H9 (cell line): ENCODE results near the gene TSPYL1. TPM values are rescaled to one million over a fixed set of nuclear protein-coding genes. Genes with fewer than 3 reads are reported as not detected.

Experiments
- DNase-seq: peaks from one replicate; pipeline ENCODE4 v3.0.0-alpha.2; 2017
- H2AFZ ChIP-seq: one replicate; pipeline ENCODE4 v1.6.1; 2013; ENCODE audit warnings: mild to moderate bottlenecking, low read length, control low read depth, moderate library complexity
- H2AK5ac ChIP-seq: 2 replicates; pipeline ENCODE4 v1.6.1; 2013; ENCODE audit warnings: low read length, control low read depth, mixed read lengths; ENCODE audit not compliant: insufficient read length
- H2BK120ac ChIP-seq: one replicate; pipeline ENCODE4 v1.6.1; 2013; ENCODE audit warnings: low read depth, mild to moderate bottlenecking, low read length, control low read depth, inconsistent platforms; ENCODE audit not compliant: poor library complexity, severe bottlenecking
- H2BK12ac ChIP-seq: 2 replicates; pipeline ENCODE4 v1.6.1; 2013; ENCODE audit warnings: low read length, control low read depth, mixed read lengths, low read depth; ENCODE audit not compliant: insufficient read length
- H2BK15ac ChIP-seq: 2 replicates; pipeline ENCODE4 v1.6.1; 2013; ENCODE audit warnings: low read depth, low read length, control low read depth
- H2BK20ac ChIP-seq: one replicate; pipeline ENCODE4 v1.6.1; 2013; ENCODE audit warnings: low read depth, mild to moderate bottlenecking, low read length, control low read depth, inconsistent platforms; ENCODE audit not compliant: poor library complexity, severe bottlenecking
- H2BK5ac ChIP-seq: 2 replicates; pipeline ENCODE4 v1.6.1; 2013; ENCODE audit warnings: low read length, control low read depth, mixed read lengths; ENCODE audit not compliant: insufficient read length
- H3K14ac ChIP-seq: 2 replicates; pipeline ENCODE4 v1.6.1; 2013; ENCODE audit warnings: low read length, control low read depth; ENCODE audit not compliant: insufficient read depth
- H3K18ac ChIP-seq: 2 replicates; pipeline ENCODE4 v1.6.1; 2013; ENCODE audit warnings: low read depth, mild to moderate bottlenecking, mixed read lengths, low read length, control low read depth; ENCODE audit not compliant: insufficient read length
- H3K23ac ChIP-seq: 2 replicates; pipeline ENCODE4 v1.6.1; 2013; ENCODE audit warnings: low read length, control low read depth, mixed read lengths, low read depth; ENCODE audit not compliant: insufficient read length
- H3K23me2 ChIP-seq: 2 replicates; pipeline ENCODE4 v1.6.1; 2013; ENCODE audit warnings: low read depth, mild to moderate bottlenecking, mixed read lengths, low read length, control low read depth; ENCODE audit not compliant: insufficient read length, poor library complexity, severe bottlenecking
- H3K27ac ChIP-seq: 2 replicates; pipeline ENCODE4 v1.5.1; 2013; ENCODE audit warnings: low read length, control low read depth, mixed read lengths, low read depth; ENCODE audit not compliant: insufficient read length
- H3K27me3 ChIP-seq: 2 replicates; pipeline ENCODE4 v1.6.1; 2013; ENCODE audit warnings: low read length, control low read depth, inconsistent platforms; ENCODE audit not compliant: insufficient read depth
- H3K4ac ChIP-seq: 2 replicates; pipeline ENCODE4 v1.6.1; 2013; ENCODE audit warnings: low read depth, mild to moderate bottlenecking, control low read depth, inconsistent platforms, low read length, moderate library complexity
- H3K4me1 ChIP-seq: 2 replicates; pipeline ENCODE4 v1.6.1; 2013; ENCODE audit warnings: low read length, control low read depth, inconsistent platforms; ENCODE audit not compliant: insufficient read depth
- H3K4me2 ChIP-seq: 2 replicates; pipeline ENCODE4 v1.6.1; 2013; ENCODE audit warnings: low read length, control low read depth, mixed read lengths; ENCODE audit not compliant: insufficient read length, insufficient read depth
- H3K56ac ChIP-seq: 2 replicates; pipeline ENCODE4 v1.6.1; 2013; ENCODE audit warnings: low read depth, mild to moderate bottlenecking, mixed read lengths, low read length, control low read depth; ENCODE audit not compliant: insufficient read length
- H3K79me1 ChIP-seq: 2 replicates; pipeline ENCODE4 v1.6.1; 2013; ENCODE audit warnings: low read depth, mild to moderate bottlenecking, moderate library complexity, low read length, control low read depth, inconsistent platforms; ENCODE audit not compliant: insufficient read depth, poor library complexity, severe bottlenecking
- H3K79me2 ChIP-seq: 2 replicates; pipeline ENCODE4 v1.6.1; 2013; ENCODE audit warnings: low read length, control low read depth, inconsistent platforms; ENCODE audit not compliant: insufficient read depth
- H3K9ac ChIP-seq: 2 replicates; pipeline ENCODE4 v1.6.1; 2013; ENCODE audit warnings: low read length, control low read depth, mixed read lengths; ENCODE audit not compliant: insufficient read length; ENCODE audit errors: extremely low read depth
- H3K9me3 ChIP-seq: one replicate; pipeline ENCODE4 v1.6.1; 2013; ENCODE audit warnings: low read depth, low read length, inconsistent platforms; ENCODE audit not compliant: control insufficient read depth
- H3T11ph ChIP-seq: one replicate; pipeline ENCODE4 v1.6.1; 2013; ENCODE audit warnings: mild to moderate bottlenecking, low read length, control low read depth, inconsistent platforms
- H4K20me1 ChIP-seq: one replicate; pipeline ENCODE4 v1.6.1; 2013; ENCODE audit not compliant: control insufficient read depth, insufficient read length, insufficient read depth
- H4K5ac ChIP-seq: 2 replicates; pipeline ENCODE4 v1.6.1; 2013; ENCODE audit warnings: low read depth, mild to moderate bottlenecking, mixed read lengths, low read length, control low read depth; ENCODE audit not compliant: insufficient read length
- H4K8ac ChIP-seq: replicated peaks from 2 replicates; pipeline ENCODE4 v1.6.1; 2013; ENCODE audit warnings: low read length, control low read depth, mixed read lengths, low read depth; ENCODE audit not compliant: insufficient read length
- H4K91ac ChIP-seq: 2 replicates; pipeline ENCODE4 v1.6.1; 2013; ENCODE audit warnings: low read depth, mild to moderate bottlenecking, moderate library complexity, mixed read lengths, low read length, control low read depth; ENCODE audit not compliant: insufficient read length
- H3K27ac Mint-ChIP-seq, 3 experiments: 2 replicates in 2 of 3; 3 replicates in 1 of 3; pipeline ENCODE4 v1.8.0; 2020 to 2021; ENCODE audit warnings: mixed read lengths in 3 of 3, mild to moderate bottlenecking in 1 of 3, moderate library complexity in 1 of 3
- H3K27me3 Mint-ChIP-seq: 2 replicates; pipeline ENCODE4 v1.8.0; 2021; ENCODE audit warnings: low read depth, mild to moderate bottlenecking, moderate library complexity, mixed read lengths
- H3K36me3 Mint-ChIP-seq, 3 experiments: 2 replicates in 2 of 3; 3 replicates in 1 of 3; pipeline ENCODE4 v1.8.0; 2020 to 2021; ENCODE audit warnings: low read depth in 3 of 3, mixed read lengths in 3 of 3; ENCODE audit not compliant: insufficient read depth in 1 of 3
- H3K4me1 Mint-ChIP-seq, 2 experiments: 2 replicates each; pipeline ENCODE4 v1.8.0; 2020; ENCODE audit warnings: mixed read lengths in 2 of 2
- H3K4me3 Mint-ChIP-seq, 2 experiments: 2 replicates in 1 of 2; 3 replicates in 1 of 2; pipeline ENCODE4 v1.8.0; 2020 to 2021; ENCODE audit warnings: mild to moderate bottlenecking in 2 of 2, mixed read lengths in 2 of 2, moderate library complexity in 1 of 2
- H3K9me3 Mint-ChIP-seq, 2 experiments: 2 replicates in 1 of 2; 3 replicates in 1 of 2; pipeline ENCODE4 v1.8.0; 2020; ENCODE audit warnings: mild to moderate bottlenecking in 2 of 2, mixed read lengths in 2 of 2, moderate library complexity in 1 of 2
- CTCF ChIP-seq: fragments of 200-600 bp; sonication (generic); conservative IDR thresholded peaks from 3 replicates; pipeline ENCODE4 v1.8.0; 2021; ENCODE audit warnings: antibody characterized with exemption, mild to moderate bottlenecking
- WGBS: extraction: QIAGEN DNeasy Blood & Tissue Kit; methylation state at CpG from one replicate; pipeline ENCODE4 v1.1.7; 2013; ENCODE audit warnings: missing lambda C conversion rate, low lambda C conversion rate, mixed read lengths; ENCODE audit not compliant: insufficient read length; ENCODE audit errors: extremely low coverage; 5-methylcytosine and 5-hydroxymethylcytosine counted together
- total RNA-seq: library from RNA; stranded (reverse); gene quantifications from 2 replicates; pipeline ENCODE4 v1.2.1, GENCODE V29; 2021

Gene TSPYL1
- total RNA-seq, 1 experiment from 2014 or later = 75.3 TPM

DNA sequence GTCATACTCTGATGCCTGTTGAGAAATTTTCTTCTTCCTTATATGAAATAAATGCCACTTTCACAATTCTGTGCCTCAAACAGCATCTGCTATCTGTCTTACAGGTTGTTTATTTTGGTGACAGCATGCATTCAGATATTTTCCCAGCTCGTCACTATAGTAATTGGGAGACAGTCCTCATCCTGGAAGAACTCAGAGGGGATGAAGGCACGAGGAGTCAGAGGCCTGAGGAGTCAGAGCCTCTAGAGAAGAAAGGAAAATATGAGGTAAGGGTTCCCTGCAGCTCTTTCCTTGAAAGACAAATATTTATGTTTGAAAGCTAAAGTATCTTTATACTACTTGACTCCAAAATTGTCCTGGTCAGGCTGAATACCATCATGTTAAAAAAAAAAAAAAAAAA is 41.6 kb downstream of the TSPYL1 start:
- WGBS = no CpG with 5 or more reads among the region's 2 CpGs
- Histone ChIP-seq H3K79me2 (no peaks in the 10 kb centered on the region), H3K56ac (no peak overlapping the region), H4K8ac (no peak overlapping the region), H3K23ac (no peak overlapping the region), H3K79me1 (no peaks in the 10 kb centered on the region), H2BK12ac (no peak overlapping the region), H4K5ac (no peak overlapping the region), H3K27ac (no peak overlapping the region), H3K9ac (no peak overlapping the region), H3K14ac (no peak overlapping the region), H2BK120ac (no peak overlapping the region), H2AFZ (no peak overlapping the region), H3K4me2 (no peak overlapping the region), H4K20me1 (no peaks in the 10 kb centered on the region), H2BK5ac (no peak overlapping the region), H3K4ac (no peak overlapping the region), H3K4me1 (no peaks in the 10 kb centered on the region), H3K23me2 (no peaks in the 10 kb centered on the region), H2AK5ac (no peak overlapping the region), H3K9me3 (no peaks in the 10 kb centered on the region), H2BK15ac (no peak overlapping the region), H3K27me3 (no peaks in the 10 kb centered on the region), H2BK20ac (no peak overlapping the region), H3T11ph (no peak overlapping the region), H4K91ac (no peak overlapping the region), H3K18ac (no peak overlapping the region)
- no peaks in the 10 kb centered on the region for H3K4me1 Mint-ChIP-seq
- no peak for TF ChIP-seq CTCF
- H3K27me3 Mint-ChIP-seq = no peaks in the 10 kb centered on the region
- DNase-seq = no peak
- H3K9me3 Mint-ChIP-seq = no peaks in the 10 kb centered on the region
- H3K4me3 Mint-ChIP-seq = no peak overlapping the region
- no peak overlapping the region for H3K27ac Mint-ChIP-seq
- peaks cover 0 to 33% (median 24%) of the 10 kb centered on the region in 3 experiments; a peak in 5 of 7 replicates for H3K36me3 Mint-ChIP-seq
